CD4-positive, alpha-beta T cell treated with Interleukin-6 at 100 ng/mL for 8 hours (primary cell): ENCODE measurements around the gene ATF6.

Experiments used
- DNase-seq: peaks from one replicate; pipeline ENCODE4 v3.0.0-alpha.2; 2020; ENCODE audit warnings: mixed read lengths, low spot score

Gene ATF6

GRCh38 chr1:161941726-161942436 is 175.8 kb downstream of the ATF6 start:
- no peak for DNase-seq

GRCh38 chr1:161943737-161944136 is 177.6 kb downstream of the ATF6 start:
- no peak for DNase-seq

GRCh38 chr1:161944381-161944780 is 178.3 kb downstream of the ATF6 start:
- DNase-seq: no peak

GRCh38 chr1:161945306-161946060 is 179.4 kb downstream of the ATF6 start:
- DNase-seq: no peak

- DNase-seq: no peak
These were observed 180.2 kb downstream of the ATF6 start for GRCh38 chr1:161946071-161946987.

- DNase-seq: no peak
These were observed 182.3 kb downstream of the ATF6 start for GRCh38 chr1:161948435-161948834.

GRCh38 chr1:161949548-161949947 is 183.4 kb downstream of the ATF6 start:
- DNase-seq: no peak

GRCh38 chr1:161950377-161950776 is 184.3 kb downstream of the ATF6 start:
- no peak for DNase-seq

GRCh38 chr1:161951646-161952045 is 185.5 kb downstream of the ATF6 start:
- no peak for DNase-seq

GRCh38 chr1:161952607-161953172 is 186.6 kb downstream of the ATF6 start:
- DNase-seq: no peak

- DNase-seq: no peak
These were observed 187.3 kb downstream of the ATF6 start for GRCh38 chr1:161953256-161953920.

- no peak for DNase-seq
These were observed 187.9 kb downstream of the ATF6 start for GRCh38 chr1:161954050-161954449.

- DNase-seq: no peak
These were observed 188.3 kb downstream of the ATF6 start for GRCh38 chr1:161954466-161954865.

GRCh38 chr1:161955606-161956005 is 189.5 kb downstream of the ATF6 start:
- no peak for DNase-seq

GRCh38 chr1:161956097-161956496 is 190.0 kb downstream of the ATF6 start:
- no peak for DNase-seq

- DNase-seq: no peak
These were observed 190.8 kb downstream of the ATF6 start for GRCh38 chr1:161956930-161957329.

- no peak for DNase-seq
These were observed 192.3 kb downstream of the ATF6 start for GRCh38 chr1:161958425-161958824.

GRCh38 chr1:161962091-161962887 is 196.2 kb downstream of the ATF6 start:
- no peak for DNase-seq

- no peak for DNase-seq
These were observed 199.9 kb downstream of the ATF6 start for GRCh38 chr1:161966067-161966466.

- DNase-seq: no peak
These were observed 203.9 kb downstream of the ATF6 start for GRCh38 chr1:161970036-161970435.

- no peak for DNase-seq
These were observed 204.5 kb downstream of the ATF6 start for GRCh38 chr1:161970633-161971032.
